GM13977 (cell line): ENCODE data around the gene ATP1A3.

Experiments
- DNase-seq: peaks from one replicate; pipeline ENCODE4 v3.0.0; 2012; ENCODE audit warnings: low spot score
- CTCF ChIP-seq: IDR thresholded peaks from 2 replicates; pipeline ENCODE4 v1.5.1; 2012; ENCODE audit warnings: mild to moderate bottlenecking, control low read depth; ENCODE audit not compliant: insufficient read depth; ENCODE audit errors: extremely low read depth, missing control alignments
- in situ Hi-C: fragments of 300-500 bp; cut with MboI; formaldehyde crosslinking; loops from one replicate; pipeline ENCODE4 v1.12.0; 2022; ENCODE audit warnings: low sequenced_read_pairs, low pct_unique_long_range_greater_than_20kb, mixed read lengths, inconsistent platforms; ENCODE audit not compliant: unreplicated experiment

ATP1A3 gene

GRCh38 chr19:41984961-41985360 lies 9.1 kb downstream of the ATP1A3 start:
- in situ Hi-C loops: no loop called here
- no peak for TF ChIP-seq CTCF
- no peak for DNase-seq

- in situ Hi-C loops: no loop called here
- TF ChIP-seq CTCF: no peak
Measured at GRCh38 chr19:41981724-41982123, 12.3 kb downstream of the ATP1A3 start.

GRCh38 chr19:41978470-41978869 lies 15.6 kb downstream of the ATP1A3 start:
- no peak for DNase-seq
- TF ChIP-seq CTCF: no peak
- in situ Hi-C loops: no loop called here

More at GRCh38 chr19:41981724-41982123, 12.3 kb downstream of the ATP1A3 start:
- no peak for DNase-seq

- no peak for TF ChIP-seq CTCF
- in situ Hi-C loops: no loop called here
- no peak for DNase-seq
Measured at GRCh38 chr19:41977916-41978315, 16.1 kb downstream of the ATP1A3 start.

- in situ Hi-C loops: no loop called here
- no peak for TF ChIP-seq CTCF
- DNase-seq: no peak
Measured at GRCh38 chr19:41974652-41975051, 19.4 kb downstream of the ATP1A3 start.

- TF ChIP-seq CTCF: no peak
- DNase-seq: no peak
- in situ Hi-C loops: no loop called here
Measured at GRCh38 chr19:41971363-41971762, 22.7 kb downstream of the ATP1A3 start.
